AG04449 (cell line): ENCODE results near the gene ST6GALNAC2.

Experiments used
- CTCF ChIA-PET: fragments of 350-600 bp; formaldehyde crosslinking; extraction: SDS; loops from one replicate; lab custom pipeline; 2021; ENCODE audit warnings: antibody characterized with exemption; lab: Yijun Ruan, JAX
- POLR2A ChIA-PET: fragments of 400-600, 350-600 bp; formaldehyde crosslinking; extraction: SDS; loops from one replicate; lab custom pipeline; 2020; ENCODE audit warnings: antibody characterized with exemption, inconsistent platforms; lab: Yijun Ruan, JAX
- DNase-seq: peaks from one replicate; pipeline ENCODE4 v3.0.0-alpha.2; 2010; ENCODE audit warnings: low read depth, low spot score
- H3K4me3 ChIP-seq: 2 replicates; pipeline ENCODE4 v1.5.1; 2011; ENCODE audit warnings: low read depth, mild to moderate bottlenecking, control low read depth, low read length
- CTCF ChIP-seq: IDR thresholded peaks from one replicate; pipeline ENCODE4 v1.5.1; 2011; ENCODE audit warnings: mild to moderate bottlenecking, moderate library complexity, low read length, control low read depth, inconsistent platforms; ENCODE audit not compliant: insufficient read depth; ENCODE audit errors: missing control alignments

Gene ST6GALNAC2

DNA sequence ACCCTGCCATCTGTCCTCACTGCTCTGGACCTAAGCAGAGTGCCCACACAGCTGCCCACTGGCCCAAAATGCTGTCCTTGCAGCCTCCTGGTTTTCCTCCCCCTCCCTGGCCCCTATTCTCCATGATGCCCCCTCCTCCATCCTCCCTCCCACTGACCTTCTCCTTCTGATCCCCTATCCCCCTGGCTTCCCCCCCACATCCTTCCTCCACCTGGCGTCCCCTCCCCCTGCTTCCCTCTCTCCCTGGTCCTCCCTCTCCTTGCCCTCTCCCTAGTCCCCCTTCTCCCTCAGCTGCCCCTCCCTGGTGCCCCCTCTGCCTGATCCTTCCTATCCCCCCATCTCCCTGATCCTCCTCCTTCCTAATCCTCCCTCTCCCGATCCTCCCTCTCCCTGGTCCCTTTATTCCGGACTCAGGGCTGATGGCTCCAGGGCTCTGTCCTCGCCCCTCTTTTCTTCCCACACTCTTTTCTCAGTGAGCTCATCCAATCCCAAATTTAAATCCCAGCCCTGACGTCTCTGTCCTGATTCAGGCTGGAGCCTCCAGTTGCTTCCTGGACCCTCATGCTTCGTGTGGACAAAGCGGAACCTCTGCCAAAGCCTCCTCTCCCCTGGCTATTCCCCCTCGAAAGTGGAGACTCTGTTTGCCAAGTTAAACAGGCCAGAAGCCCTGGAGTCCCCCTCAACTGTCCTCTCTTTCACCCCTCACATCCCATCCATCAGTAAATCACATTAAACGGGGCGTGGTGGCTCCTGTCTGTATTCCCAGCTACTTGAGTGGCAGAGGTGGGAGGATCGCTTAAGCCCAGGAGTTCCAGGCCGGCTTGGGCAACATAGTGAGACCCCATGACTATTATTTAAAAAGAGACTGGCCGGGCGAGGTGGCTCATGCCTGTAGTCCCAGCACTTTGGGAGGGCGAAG is 66.4 kb downstream of the ST6GALNAC2 start:
- POLR2A ChIA-PET: no interaction called here
- H3K4me3 ChIP-seq: no peak overlapping the region
- CTCF ChIA-PET: interaction anchor here (1.1 to 8.2 kb wide), 5 partner anchors 10 to 104 kb away, joined by 4 to 180 read pairs (median 17); partner anchors contain the start of genes CYGB and PRCD
- DNase-seq: no peak
- no peak for TF ChIP-seq CTCF

DNA sequence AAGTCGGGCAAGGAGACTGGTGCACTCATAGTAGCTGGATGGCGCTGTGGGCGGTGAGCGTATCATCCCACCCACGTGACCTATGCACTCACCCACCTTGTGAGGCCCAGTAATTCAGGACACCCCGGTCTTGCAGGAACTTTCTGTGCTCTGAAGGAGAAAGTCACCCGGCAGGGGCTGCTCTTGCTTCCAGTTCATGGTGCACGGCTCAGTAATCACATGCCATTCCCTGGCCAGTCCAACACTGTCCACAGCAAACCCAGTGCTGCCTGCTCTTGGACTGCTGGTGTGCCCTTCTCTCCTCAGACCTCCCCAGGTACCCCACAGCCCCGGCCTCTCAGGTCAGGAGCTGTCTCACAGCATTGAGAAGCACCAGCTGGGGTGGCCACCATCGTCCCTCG is 68.0 kb downstream of the ST6GALNAC2 start:
- ChIA-PET CTCF (interaction anchor here (0.8 to 8.2 kb wide), 7 partner anchors 11 to 105 kb away, joined by 3 to 156 read pairs (median 7); no protein-coding TSS in a partner anchor), POLR2A (no interaction called here)
- no peak overlapping the region for H3K4me3 ChIP-seq
- no peak for DNase-seq
- no peak for TF ChIP-seq CTCF
